Fibroblast of skin of left biceps (primary cell): ENCODE measurements around the gene C2CD3.
A peak's percentile ranks its signal among the peaks of the same experiment; 100 is the strongest.
"Not testable (repeated sequence)": the region's sequence is repeated elsewhere in the genome, so short reads cannot be mapped to it uniquely, and the experiment has no call there.

Experiments
- DNase-seq, 2 experiments: peaks; one replicate each; pipeline ENCODE4 v3.0.0-alpha.2; 2013; ENCODE audit warnings: low read depth in 2 of 2

C2CD3 gene

GRCh38 chr11:74002832-74003231, 168.0 kb downstream of the C2CD3 start:
- no peak for DNase-seq

- no peak for DNase-seq
These were observed 168.9 kb downstream of the C2CD3 start for GRCh38 chr11:74001822-74002286.

GRCh38 chr11:74000307-74001133, 170.3 kb downstream of the C2CD3 start:
- DNase-seq = no peak

GRCh38 chr11:73999581-74000306, 171.1 kb downstream of the C2CD3 start:
- no peak for DNase-seq

- no peak for DNase-seq
These were observed 171.8 kb downstream of the C2CD3 start for GRCh38 chr11:73998846-73999575.

- DNase-seq = no peak
These were observed 173.6 kb downstream of the C2CD3 start for GRCh38 chr11:73997120-73997770.

GRCh38 chr11:73996161-73996747, 174.5 kb downstream of the C2CD3 start:
- no peak for DNase-seq

GRCh38 chr11:73995731-73996130, 175.1 kb downstream of the C2CD3 start:
- no peak for DNase-seq

GRCh38 chr11:73995247-73995646, 175.6 kb downstream of the C2CD3 start:
- DNase-seq = no peak

- DNase-seq = no peak
These were observed 179.3 kb downstream of the C2CD3 start for GRCh38 chr11:73991471-73992006.

GRCh38 chr11:73990730-73991129, 180.1 kb downstream of the C2CD3 start:
- DNase-seq = no peak

GRCh38 chr11:73989156-73989555, 181.6 kb downstream of the C2CD3 start:
- DNase-seq = no peak

GRCh38 chr11:73988227-73988626, 182.6 kb downstream of the C2CD3 start:
- no peak for DNase-seq

- not testable (repeated sequence) for DNase-seq
These were observed 185.1 kb downstream of the C2CD3 start for GRCh38 chr11:73985661-73986060.

GRCh38 chr11:73983741-73984538, 186.9 kb downstream of the C2CD3 start:
- DNase-seq = no peak

GRCh38 chr11:73982990-73983740, 187.6 kb downstream of the C2CD3 start:
- peak; percentile 41 to 43 for DNase-seq

- DNase-seq = no peak
These were observed 188.2 kb downstream of the C2CD3 start, which contains the start of gene UCP2 for GRCh38 chr11:73982595-73982989. Gene UCP2 (minus strand): TSS chr11:73982843. CDS start chr11:73978378, 4,465 bp downstream.

GRCh38 chr11:73981051-73981805, 189.6 kb downstream of the C2CD3 start:
- DNase-seq = no peak
